DMS114 treated with DMSO at 0.1 percent for 48 hours (cell line): Measurements from ENCODE around the gene CENPO.

Experiments
- DNase-seq: peaks from one replicate; lab custom pipeline; 2025; ENCODE audit not compliant: unreplicated experiment; lab: John Stamatoyannopoulos, UW

Gene CENPO

DNA sequence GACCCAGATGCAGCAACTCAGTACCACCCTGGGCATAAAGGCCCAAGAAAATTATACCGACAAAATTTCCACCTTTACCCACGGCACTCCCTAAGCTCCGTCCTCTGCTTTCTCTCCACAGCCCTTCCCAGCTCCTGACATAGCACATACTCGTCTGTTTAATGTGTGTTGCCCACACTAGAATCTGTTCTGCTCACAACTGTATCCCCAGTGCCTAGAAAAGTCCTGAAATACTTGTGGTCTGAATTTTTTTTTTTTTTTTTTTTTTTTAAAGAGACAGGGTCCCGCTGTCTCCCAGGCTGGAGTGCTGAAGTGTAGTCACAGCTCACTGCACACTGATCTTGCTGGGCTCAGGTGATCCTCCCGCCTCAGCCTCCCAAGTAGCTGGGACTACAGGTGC lies 64.5 kb downstream of the CENPO start:
- no peak for DNase-seq

DNA sequence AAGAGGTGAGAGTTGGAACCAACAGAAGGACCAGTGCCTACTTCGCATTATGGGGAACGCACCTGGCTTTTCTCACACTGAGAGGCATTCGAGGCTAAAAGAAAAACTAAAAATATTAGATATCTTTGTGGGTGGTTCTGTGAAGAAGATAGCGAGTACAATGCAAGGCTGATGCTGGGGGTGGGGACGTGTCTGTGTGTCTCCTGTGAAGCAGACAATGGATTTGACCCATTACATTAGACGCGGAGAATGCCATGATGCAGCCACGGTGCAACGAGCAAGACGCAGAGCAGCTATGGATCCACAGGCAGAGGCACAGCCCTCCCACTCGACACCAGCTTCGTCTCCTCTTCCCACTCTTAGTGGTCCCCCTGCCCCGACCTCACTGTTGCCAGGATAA lies 65.8 kb downstream of the CENPO start:
- no peak for DNase-seq

DNA sequence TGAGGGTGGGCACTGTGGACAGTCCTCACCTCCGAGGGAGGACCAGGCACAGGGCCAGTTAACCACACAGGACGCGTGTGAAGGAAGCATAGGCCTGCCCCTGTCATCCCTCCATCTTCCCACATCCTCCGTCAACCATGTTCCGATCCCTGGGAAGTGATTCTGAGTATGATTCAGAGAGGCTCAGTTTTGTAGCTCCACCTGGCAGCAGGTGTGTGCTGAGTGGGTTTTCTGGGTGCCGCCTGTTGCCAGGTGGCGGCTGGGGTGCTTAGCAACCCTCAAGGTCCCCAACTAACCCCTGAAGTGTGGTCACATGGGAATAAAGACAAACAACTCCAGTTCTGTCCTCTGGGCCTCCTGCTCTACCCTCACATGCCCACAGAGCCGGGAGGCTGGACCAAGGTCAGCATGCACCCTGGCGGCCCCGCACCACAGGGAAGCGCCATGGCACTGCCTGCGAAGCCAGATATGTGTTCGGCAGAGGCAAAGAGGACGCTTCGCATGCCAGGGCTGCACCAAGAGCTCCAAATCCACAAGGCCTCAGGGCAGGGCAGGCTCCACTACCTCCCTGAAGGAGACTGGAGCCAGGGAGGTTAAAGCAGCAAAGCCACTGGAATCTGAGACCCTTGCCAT lies 66.9 kb downstream of the CENPO start:
- no peak for DNase-seq

DNA sequence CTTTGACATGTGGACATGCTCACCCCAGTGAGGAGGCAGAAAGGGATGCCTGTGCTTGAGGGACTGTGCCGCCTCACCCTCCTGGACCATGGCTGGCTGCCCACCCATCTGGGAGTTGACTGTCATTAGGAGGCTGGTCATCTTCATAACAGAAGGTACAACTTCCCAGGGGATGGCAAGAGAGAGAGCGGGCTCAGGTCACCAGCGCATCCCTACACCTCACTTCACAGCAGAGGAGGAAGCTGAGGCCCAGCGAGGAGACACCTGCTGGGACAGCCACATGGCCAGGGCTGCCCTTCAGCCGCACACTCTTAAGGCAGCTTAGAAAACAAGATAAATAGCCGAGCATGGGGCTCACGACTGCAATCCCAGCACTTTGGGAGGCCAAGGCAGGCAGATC lies 67.4 kb downstream of the CENPO start:
- DNase-seq, result no peak

DNA sequence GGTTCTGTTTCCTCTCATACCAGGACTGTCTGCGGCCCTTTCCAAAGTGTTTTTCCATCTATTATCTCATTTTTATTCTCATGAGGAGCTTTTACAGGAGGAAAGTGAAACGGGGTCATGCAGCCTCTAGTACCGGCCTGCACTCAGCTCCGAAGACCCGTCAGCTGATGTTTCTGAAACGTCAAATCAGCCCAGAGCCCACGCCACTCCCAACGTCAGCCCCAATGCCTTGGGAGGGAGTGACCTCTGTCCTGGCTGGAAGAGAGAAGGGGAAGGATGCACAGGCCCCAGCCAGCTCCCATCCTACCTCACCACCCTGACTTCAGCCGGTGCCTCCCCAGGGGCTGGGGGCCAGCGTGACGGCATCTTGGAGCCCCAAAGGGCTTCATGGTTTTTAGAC lies 68.3 kb downstream of the CENPO start:
- DNase-seq, result no peak

DNA sequence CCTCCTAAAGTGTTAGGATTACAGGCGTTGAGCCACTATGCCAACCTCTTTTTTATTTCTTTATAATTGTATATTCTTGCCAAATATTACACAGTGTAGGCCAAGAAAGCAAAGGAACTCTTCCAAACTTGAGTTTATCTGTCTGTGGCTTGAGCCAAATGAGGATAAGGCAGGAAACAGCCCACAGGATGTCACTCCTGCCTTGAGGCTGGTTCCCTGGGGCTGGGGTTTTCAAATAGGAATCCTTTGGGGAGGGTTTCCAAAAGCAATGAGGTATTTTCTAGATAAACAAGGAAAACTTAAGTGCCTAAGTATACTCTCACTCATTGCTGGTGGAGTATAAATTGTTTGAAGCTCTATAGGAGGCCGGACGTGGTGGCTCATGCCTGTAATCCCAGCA lies 70.4 kb downstream of the CENPO start:
- no peak for DNase-seq

DNA sequence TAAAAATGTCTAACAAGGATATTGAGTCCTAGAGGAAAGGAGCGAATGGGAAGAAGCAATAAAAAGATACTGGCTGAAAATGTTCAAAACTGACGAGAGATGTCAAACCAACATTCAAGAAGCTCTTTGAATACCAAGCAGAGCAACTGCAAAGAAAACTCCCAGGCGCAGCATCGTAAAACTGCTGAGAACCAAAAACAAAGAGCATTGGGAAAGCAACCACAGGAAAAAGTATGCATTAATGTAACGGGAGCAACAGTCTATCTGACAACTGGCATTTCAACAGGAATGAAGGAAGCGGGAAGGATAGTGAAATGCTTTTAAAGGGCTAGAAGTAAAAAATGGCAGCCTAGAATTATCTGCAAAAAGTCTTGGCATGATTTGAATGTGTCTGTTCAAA lies 73.7 kb downstream of the CENPO start:
- no peak for DNase-seq

DNA sequence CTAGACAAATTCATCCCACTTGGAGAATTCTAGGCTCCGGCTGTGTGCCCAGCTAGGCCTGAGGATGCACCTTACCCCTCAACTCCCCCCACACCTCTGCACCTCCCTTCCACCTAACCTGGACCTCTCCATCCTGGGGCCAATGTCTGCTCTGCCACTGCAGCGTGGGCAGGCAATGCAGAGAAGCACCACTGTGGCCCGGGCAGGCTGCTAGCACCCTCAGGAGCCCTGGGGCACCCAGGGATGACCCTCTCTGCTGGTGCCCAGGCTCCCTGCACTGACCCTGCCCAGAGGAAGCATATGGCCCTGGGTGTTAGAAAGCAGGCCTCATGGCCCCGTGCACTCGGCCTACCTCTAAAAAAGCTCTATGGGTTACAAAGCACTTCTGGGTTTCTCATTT lies 77.2 kb downstream of the CENPO start:
- no peak for DNase-seq

DNA sequence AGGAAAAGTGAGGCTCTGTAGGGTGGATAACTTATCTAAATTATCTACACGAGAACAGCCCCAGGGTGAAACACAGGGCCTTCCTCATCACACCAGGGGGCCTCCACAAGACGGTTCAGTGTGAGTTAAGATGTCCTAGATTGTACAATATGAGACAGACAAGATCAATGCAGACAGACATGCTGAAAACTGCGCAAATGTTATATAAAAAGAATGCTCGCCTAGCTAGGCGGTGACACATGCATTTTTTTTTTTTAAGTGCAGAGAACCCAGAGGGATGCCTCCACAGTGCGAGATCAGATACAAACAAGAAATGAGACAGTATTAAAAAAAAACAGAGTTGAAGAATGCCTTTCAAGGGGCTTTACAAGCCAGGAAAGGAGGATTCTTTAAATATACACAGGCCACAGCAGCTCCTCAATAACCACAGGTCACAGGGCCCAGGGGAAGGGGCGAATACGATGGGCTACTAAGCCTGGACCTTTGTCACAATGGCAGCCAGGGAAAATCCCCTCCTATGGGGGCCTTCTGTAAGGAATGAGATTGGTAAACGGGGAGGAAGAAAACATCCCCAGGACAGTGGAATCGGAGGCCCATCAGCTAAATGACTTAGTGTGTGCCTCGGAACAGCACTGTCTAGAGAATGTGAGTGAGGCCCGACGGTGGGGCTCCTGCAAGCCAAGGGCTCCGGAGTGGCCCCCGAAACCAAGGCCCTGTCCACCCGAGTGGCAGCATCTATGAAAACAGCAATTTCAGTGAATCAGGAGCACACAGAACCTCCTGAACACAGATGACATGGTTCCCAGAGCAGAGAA lies 77.9 kb downstream of the CENPO start:
- DNase-seq, result no peak

DNA sequence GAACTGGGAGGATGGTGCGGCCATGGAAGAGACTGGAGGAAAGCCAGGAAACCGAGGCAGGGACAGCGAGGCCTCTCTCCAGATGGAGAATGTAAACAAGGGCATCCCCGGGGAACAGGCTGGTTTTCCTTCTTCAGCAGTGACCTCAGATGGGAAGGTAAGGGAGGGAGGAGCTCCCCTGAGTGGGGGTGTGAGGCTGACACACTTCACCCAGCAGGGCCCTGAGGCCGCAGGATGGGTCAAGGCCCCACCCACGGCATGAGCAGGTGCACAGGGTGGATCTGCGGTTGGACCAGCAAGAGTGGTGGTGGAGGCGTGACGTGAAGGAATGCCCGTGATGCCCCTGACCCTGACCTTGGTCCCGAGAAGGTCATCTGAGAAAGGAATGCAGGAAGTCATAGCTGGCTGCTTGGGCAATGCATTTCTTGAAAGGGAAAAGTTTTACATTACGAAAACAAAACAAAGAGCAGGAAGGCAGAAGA lies 78.7 kb downstream of the CENPO start:
- no peak for DNase-seq
